ENCODE results near the gene THRSP.
"Not testable (repeated sequence)": the region's sequence is repeated elsewhere in the genome, so short reads cannot be mapped to it uniquely, and the experiment has no call there.

Gene THRSP, protein sequence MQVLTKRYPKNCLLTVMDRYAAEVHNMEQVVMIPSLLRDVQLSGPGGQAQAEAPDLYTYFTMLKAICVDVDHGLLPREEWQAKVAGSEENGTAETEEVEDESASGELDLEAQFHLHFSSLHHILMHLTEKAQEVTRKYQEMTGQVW

DNA sequence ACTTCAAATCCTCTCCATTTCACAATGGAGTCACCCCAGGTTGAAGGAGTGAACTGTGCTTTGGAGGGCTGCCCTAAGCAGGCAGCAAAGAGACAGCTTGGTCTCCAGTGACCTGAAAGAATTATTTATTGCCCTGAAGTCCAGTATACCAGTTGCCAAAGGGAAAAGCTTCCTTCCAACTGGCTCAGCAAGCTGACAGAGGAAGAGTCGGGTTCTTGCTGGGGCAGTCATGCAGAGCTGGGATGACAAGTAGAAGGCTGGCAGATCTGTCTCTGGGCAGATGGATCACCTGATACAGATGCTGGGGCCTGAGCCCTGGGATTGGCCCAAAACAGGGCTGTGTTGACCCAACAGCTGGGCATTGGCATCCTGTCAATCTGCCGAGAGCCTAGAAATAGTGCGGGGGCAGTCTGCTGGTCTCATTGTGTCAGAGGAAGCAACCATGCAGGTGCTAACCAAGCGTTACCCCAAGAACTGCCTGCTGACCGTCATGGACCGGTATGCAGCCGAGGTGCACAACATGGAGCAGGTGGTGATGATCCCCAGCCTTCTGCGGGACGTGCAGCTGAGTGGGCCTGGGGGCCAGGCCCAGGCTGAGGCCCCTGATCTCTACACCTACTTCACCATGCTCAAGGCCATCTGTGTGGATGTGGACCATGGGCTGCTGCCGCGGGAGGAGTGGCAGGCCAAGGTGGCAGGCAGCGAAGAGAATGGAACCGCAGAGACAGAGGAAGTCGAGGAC is at the start of gene THRSP:
Gene THRSP (plus strand): TSS at position 422 of the 742 bp plus-strand sequence. CDS start 21 bp downstream, at position 443.
- FAIRE-seq, result no peak

GRCh38 chr11:78014937-78015520 is 48.6 kb upstream of the THRSP start:
- FAIRE-seq, result not testable (repeated sequence)

- FAIRE-seq, result no peak
Observed at GRCh38 chr11:78015878-78016277, 47.8 kb upstream of the THRSP start.

GRCh38 chr11:78019808-78020207 is 43.9 kb upstream of the THRSP start:
- FAIRE-seq, result no peak

- no peak for FAIRE-seq
Observed at GRCh38 chr11:78020246-78020645, 43.4 kb upstream of the THRSP start.

DNA sequence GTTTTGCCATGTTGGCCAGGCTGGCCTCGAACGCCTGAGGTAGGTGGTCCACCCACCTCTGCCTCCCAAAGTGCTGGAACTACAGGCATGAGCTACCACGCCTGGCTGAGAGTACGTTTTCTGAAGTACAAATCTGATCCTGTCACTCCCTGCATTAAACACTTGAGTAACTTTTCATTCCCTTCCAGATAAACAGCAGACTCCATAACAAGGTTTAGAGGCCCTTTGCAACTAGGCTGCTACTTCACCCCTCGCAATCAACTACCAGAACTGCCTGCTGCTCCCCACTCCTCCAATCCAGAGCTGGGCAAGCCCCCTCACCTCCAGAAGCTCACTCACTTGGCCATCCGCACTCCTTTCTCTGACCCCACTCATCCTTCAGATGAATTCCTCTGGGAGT is 42.0 kb upstream of the THRSP start:
- no peak for FAIRE-seq

GRCh38 chr11:78022397-78023396 is 41.0 kb upstream of the THRSP start, which contains the start of gene KCTD14:
Gene KCTD14 (minus strand): TSS chr11:78023276. CDS start chr11:78023249, 27 bp downstream.
- FAIRE-seq, result no peak

DNA sequence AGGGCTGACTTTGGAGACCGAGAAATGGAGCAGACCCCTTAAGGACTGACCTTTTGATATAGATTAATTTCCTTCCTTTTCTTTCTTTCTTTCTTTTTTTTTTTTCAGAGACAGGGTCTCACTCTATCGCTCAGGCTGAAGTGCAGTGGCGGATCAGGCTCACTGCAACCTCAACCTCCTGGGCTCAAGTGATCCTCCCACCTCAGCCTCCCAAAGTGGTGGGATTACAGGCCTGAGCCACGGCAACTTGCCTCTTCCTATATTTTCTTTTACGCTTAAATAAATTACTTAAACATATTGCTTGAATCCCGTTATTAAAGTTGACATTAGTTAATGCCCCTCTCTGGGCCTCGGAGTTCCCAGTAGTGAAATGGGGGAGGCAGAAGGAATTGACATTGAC is 40.2 kb upstream of the THRSP start:
- no peak for FAIRE-seq

GRCh38 chr11:78025378-78025777 is 38.3 kb upstream of the THRSP start:
- FAIRE-seq, result no peak

DNA sequence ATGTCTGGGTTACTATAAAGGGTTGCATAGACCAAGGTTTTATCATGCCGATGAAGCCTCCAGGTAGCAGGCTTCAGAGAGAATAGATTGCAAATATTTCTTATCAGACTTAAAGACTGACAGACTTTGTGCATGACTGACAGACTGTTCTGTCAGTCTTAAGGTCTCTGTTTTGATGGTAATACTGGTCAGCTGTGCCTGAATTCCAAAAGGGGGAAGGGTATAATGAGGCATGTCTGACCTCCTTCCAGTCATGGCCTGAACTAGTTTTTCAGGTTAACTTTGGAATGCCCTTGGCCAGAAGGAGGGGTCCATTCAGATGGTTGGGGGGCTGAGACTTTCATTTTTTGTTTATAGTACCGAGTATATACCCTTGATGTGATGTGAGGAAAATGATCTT is 35.9 kb upstream of the THRSP start:
- no peak for FAIRE-seq

GRCh38 chr11:78028423-78028822 is 35.2 kb upstream of the THRSP start:
- not testable (repeated sequence) for FAIRE-seq

DNA sequence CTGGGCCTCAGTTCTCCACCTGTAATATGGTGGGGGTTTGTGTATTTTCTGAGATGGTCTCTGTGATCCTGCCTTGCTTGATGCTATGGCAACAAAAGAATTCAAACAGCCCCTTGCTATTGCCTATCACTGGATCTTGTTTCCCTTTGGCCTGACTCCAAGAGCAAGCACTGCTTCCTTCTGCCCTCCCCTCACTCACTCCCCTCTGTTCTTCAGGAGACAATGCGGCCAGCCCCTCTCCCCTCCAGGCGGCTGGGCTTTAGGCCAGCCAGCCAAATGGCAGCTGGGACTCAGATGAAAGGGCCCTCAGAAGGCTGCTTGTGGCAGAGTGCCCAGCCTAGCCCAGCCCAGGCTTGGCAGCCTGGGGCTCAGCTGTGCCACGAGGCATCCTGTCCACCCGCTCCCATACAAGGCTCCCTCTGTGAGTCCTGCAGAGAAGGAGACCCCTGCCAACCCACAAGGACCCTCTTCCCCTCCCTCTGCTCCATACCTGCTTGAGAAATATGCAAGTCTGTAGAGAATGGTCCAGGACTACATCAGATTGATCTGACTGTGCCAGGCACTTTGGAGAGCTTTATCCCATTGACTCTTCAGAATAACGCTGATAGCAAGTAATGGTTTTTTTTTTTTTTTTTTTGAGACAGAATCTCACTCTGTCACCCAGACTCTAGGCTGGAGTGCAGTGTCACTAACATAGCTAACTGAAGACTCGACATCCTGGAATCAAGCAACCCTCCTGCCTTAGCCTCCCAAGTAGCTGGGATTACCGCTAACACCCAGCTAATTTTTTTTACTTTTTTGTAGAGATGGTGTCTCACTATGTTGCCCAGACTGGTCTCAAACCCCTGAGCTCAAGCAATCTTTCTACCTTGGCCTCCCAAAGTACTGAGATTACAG is 33.0 kb upstream of the THRSP start:
- FAIRE-seq, result no peak

DNA sequence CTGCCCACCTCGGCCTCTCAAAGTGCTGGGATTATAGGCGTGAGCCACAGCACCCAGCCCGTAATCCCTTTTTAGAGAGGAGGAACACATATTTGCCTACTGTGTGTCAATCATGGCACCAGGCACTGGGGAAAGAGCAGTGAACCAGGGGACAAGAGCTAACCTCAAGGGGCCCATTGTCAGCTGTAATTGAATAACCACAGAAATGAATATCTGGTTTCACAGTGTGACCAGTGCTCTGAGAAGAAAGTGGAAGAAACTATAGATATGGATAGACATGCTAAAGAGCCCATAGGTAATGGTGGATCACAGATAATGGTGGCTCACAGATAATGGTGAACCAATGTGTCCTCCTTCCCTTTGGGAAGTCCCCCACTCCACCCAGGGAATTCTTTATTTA is 32.0 kb upstream of the THRSP start:
- FAIRE-seq, result no peak

- no peak for FAIRE-seq
Observed at GRCh38 chr11:78032090-78032489, 31.6 kb upstream of the THRSP start.

DNA sequence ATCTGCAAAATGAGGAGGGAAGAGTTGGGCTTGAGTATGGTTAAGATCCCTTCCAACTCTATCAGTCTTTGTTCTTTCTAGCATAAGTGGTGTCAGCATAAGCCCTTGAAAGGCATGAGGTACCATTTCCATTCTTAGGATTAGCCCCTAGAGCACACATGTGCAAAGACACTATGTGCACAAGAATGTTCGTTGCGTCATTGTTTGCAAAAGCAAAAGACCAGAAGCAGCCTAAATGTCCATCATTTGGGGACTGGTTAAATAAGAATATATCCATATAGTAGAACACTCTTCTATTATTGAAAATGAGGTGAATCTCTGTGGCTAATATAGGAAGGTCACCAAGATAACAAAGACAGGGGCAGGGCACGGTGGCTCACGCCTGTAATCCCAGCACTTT is 30.6 kb upstream of the THRSP start:
- FAIRE-seq, result no peak

GRCh38 chr11:78034623-78035022 is 29.0 kb upstream of the THRSP start:
- no peak for FAIRE-seq

DNA sequence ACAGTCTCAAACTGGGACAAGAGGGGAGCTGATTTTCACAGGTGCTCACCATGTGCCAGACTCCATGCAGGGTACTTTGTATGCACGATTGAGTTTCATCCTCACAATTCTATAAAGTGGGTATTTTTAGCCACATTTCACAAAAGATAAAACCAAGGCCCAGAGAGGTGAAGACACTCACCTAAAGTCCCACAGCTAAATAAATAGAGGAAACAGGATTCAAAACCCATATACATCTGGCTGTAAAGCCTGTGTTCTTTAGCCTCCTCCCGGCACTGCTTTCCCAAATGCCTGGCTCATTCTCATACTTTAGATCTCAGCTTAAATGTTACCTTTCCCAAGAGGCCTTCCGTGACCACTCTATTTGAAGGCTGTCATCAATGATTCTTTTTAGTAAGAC is 27.3 kb upstream of the THRSP start:
- no peak for FAIRE-seq

GRCh38 chr11:78037056-78037455 is 26.6 kb upstream of the THRSP start:
- no peak for FAIRE-seq

- FAIRE-seq, result no peak
Observed at GRCh38 chr11:78037825-78038620, 25.6 kb upstream of the THRSP start.

DNA sequence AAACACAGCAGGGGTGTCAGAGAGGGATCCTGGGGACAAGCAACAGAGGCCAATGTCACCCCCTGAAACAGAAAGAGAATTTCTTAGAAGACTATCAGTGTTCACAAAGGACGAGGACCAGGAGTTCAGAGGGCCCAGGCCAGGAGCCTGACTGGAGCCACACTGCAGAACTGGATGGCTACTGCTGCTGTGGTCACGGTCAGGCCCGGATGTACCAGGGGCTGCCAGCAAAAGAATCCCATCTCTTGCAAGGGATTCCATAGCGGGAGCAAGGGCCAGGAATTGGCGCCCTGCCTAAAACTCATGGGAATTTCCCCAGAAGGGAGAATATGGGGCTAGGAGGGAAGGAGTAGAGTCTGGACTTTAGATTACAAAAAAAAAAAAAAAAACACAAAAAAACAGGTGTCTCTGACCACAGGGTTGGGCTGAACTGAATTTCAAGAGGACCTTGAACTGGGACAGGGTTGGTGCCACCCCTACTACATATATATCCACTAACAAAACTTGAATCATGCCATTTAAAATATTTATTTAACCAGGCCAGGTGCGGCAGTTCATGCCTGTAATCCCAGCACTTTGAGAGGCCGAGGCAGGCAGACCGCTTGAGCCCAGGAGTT is 24.9 kb upstream of the THRSP start:
- FAIRE-seq, result no peak
